Stomach (tissue), 9 donors: ENCODE data around the gene YPEL2. TPM values are rescaled to one million over a fixed set of nuclear protein-coding genes. Genes with fewer than 3 reads are reported as not detected.

ENCODE experiments used
- DNase-seq, 2 donors: peaks; one replicate each; pipeline versions ENCODE4 v3.0.0 to v3.0.0-alpha.2; 2013 to 2019
- H3K27ac ChIP-seq, 5 donors: fragments of 200-600 bp in 4 of 5; sonication (generic) in 4 of 5; one replicate each; pipeline ENCODE4 v1.5.1; 2013 to 2019; ENCODE audit warnings: mild to moderate bottlenecking in 1 of 5, moderate library complexity in 1 of 5
- H3K27me3 ChIP-seq, 3 donors: fragments of 200-600 bp; sonication (generic); one replicate each; pipeline ENCODE4 v1.5.1; 2017 to 2019; ENCODE audit warnings: mixed run types in 1 of 3
- H3K36me3 ChIP-seq, 4 donors: fragments of 200-600 bp; sonication (generic); 1 replicate in 3 of 4; 2 replicates in 1 of 4; pipeline ENCODE4 v1.5.1; 2016 to 2019
- H3K4me1 ChIP-seq, 4 donors: fragments of 200-600 bp; sonication (generic); one replicate each; pipeline ENCODE4 v1.5.1; 2016 to 2019
- H3K4me3 ChIP-seq, 4 donors: fragments of 200-600 bp; sonication (generic) in 3 of 4; one replicate each; pipeline ENCODE4 v1.5.1; 2016 to 2019; ENCODE audit warnings: mild to moderate bottlenecking in 1 of 4
- H3K9me3 ChIP-seq, 4 donors: fragments of 200-600 bp; sonication (generic); one replicate each; pipeline ENCODE4 v1.5.1; 2016 to 2019
- CTCF ChIP-seq, 7 experiments: fragments of 450-650 bp in 4 of 7; fragments of 200-600 bp in 3 of 7; sonication (generic) in 3 of 7; IDR thresholded peaks; one replicate each; pipeline ENCODE4 v1.5.1; 2016 to 2019; ENCODE audit warnings: antibody characterized with exemption in 7 of 7, control low read depth in 2 of 7, mild to moderate bottlenecking in 1 of 7
- EP300 ChIP-seq: sonication (generic); formaldehyde crosslinking; IDR thresholded peaks from one replicate; pipeline ENCODE4 v1.6.1; 2017; ENCODE audit warnings: antibody characterized with exemption
- POLR2A ChIP-seq, 4 donors: fragments of 450-650 bp; IDR thresholded peaks; one replicate each; pipeline ENCODE4 v1.6.1; 2016; ENCODE audit warnings: antibody characterized with exemption in 4 of 4, control low read depth in 2 of 4, mild to moderate bottlenecking in 1 of 4, moderate library complexity in 1 of 4
- POLR2AphosphoS5 ChIP-seq, 3 donors: sonication (generic); formaldehyde crosslinking; IDR thresholded peaks; one replicate each; pipeline ENCODE4 v1.6.1; 2016; ENCODE audit warnings: antibody characterized with exemption in 3 of 3
- WGBS, 5 donors: extraction: QIAGEN DNeasy Blood & Tissue Kit in 3 of 5; methylation state at CpG; one replicate each; pipeline versions ENCODE4 v1.1.5 to v1.1.7; 2013 to 2018; 5-methylcytosine and 5-hydroxymethylcytosine counted together
- intact Hi-C: fragments of 100-400 bp; cut with DNase I; formaldehyde crosslinking; loops from one replicate; pipeline ENCODE4 v1.15.1; 2023; ENCODE audit warnings: low total_unique reads
- polyA plus RNA-seq, 3 donors: library from polyadenylated mRNA; stranded (reverse); fragments of 200-250 nt; gene quantifications; one replicate each; pipeline ENCODE4 v1.2.3, GENCODE V29; 2013
- total RNA-seq, 5 donors: library from RNA; depleted of rRNA; stranded (reverse); fragments of >200 nt; gene quantifications; one replicate each; pipeline versions ENCODE4 v1.1.0 to v1.2.3, GENCODE V29; 2014 to 2016
- donor health status: healthy with polysubstance abuse.
- donor health status: Bipolar disorder and iron deficiency.
- donor health status: healthy.

YPEL2 gene
- total and polyA plus RNA-seq, 8 donors, result 4.4 to 60.8 (median 24.7) TPM

- Histone ChIP-seq H3K4me1 (peaks cover 95 to 100% (median 99%) of the 10 kb centered on the region in 4 donors), H3K36me3 (peaks cover 0 to 7% (median 3%) of the 10 kb centered on the region in 4 donors), H3K4me3 (no peak overlapping the region), H3K27ac (peak overlapping the region; percentile 41 to 95 (median 85)), H3K27me3 (no peaks in the 10 kb centered on the region), H3K9me3 (no peaks in the 10 kb centered on the region)
- DNase-seq, result peak in 1 of 2 donors; percentile 66
- WGBS, 5 donors, result 9 to 28% (median 16%) methylated on average over 4 of the region's 4 CpGs
- no peak for TF ChIP-seq POLR2AphosphoS5 (IDR thresholded peaks at IDR 0.05)
- TF ChIP-seq CTCF (IDR thresholded peaks at IDR 0.05), result no peak
- TF ChIP-seq POLR2A (IDR thresholded peaks at IDR 0.05), result no peak
- TF ChIP-seq EP300, result no peak
- intact Hi-C loops, result no loop called here
Measured at GRCh38 chr17:59365383-59365981, 34.0 kb downstream of the YPEL2 start.

DNA sequence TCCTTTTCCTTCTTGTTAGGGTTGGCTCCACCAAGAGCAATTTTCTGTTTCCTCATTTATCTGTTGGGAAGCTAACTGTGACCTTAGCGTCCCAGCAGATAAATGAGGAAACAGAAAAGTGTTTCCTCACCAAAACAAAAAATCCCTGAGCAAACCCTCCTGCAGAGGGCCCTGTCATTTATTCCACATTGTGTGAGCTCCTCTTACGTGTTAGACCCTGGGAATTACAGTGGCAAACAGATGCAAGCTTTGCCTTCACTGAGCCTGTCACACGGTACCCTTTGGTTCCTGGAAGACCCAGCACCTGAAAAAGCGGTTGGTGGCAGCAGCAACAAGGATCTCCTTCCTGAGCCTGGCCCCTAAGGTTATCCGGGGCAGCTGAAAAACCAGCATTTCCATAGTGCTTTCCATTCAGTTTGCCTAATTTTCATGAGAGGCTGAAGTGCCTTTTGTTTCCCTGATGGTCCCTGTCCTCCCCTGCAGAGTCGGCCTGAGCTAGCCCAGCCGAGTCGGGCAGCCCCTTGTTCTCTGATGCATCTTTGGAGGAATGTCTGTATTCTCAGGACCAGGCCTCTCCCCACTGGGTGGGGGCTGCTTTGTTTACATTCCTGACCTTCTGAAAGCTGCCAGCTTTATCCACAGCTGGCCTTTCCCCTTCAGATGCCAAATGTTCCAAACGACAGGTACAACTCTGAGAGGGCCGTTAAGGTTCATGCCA is 34.7 kb downstream of the YPEL2 start:
- intact Hi-C loops, result no loop called here
- DNase-seq, result peak; percentile 48 to 68
- peak overlapping the region; percentile 59 to 95 (median 85) for H3K27ac ChIP-seq
- no peaks in the 10 kb centered on the region for H3K27me3 ChIP-seq
- H3K4me3 ChIP-seq, result peak overlapping the region in 2 of 4 donors; percentile 1 to 27
- no peaks in the 10 kb centered on the region for H3K9me3 ChIP-seq
- H3K4me1 ChIP-seq, result peaks cover 95 to 100% (median 99%) of the 10 kb centered on the region in 4 donors
- no peak for TF ChIP-seq POLR2A (IDR thresholded peaks at IDR 0.05)
- no peak for TF ChIP-seq CTCF (IDR thresholded peaks at IDR 0.05)
- no peak for TF ChIP-seq POLR2AphosphoS5 (IDR thresholded peaks at IDR 0.05)
- no peak for TF ChIP-seq EP300
- WGBS, 5 donors, result 17 to 30% (median 25%) methylated on average over 8 to 10 of the region's 10 CpGs
- H3K36me3 ChIP-seq, result peaks cover 0 to 7% (median 0%) of the 10 kb centered on the region in 4 donors

- TF ChIP-seq POLR2AphosphoS5 (IDR thresholded peaks at IDR 0.05) (peak; percentile 28 to 82 (median 78)), CTCF (IDR thresholded peaks at IDR 0.05) (no peak)
- intact Hi-C loops, result no loop called here
- Histone ChIP-seq H3K9me3 (no peaks in the 10 kb centered on the region), H3K27ac (peak overlapping the region; percentile 81 to 95 (median 85)), H3K4me3 (peak overlapping the region in 2 of 4 donors; percentile 1 to 27), H3K27me3 (no peaks in the 10 kb centered on the region), H3K36me3 (peaks cover 0 to 7% (median 0%) of the 10 kb centered on the region in 4 donors), H3K4me1 (peaks cover 95 to 100% (median 99%) of the 10 kb centered on the region in 4 donors)
- 19 to 32% (median 21%) methylated on average over 8 of the region's 8 CpGs for WGBS, 5 donors
- peak; percentile 89 to 92 for DNase-seq
Measured at GRCh38 chr17:59366773-59367656, 35.6 kb downstream of the YPEL2 start.

DNA sequence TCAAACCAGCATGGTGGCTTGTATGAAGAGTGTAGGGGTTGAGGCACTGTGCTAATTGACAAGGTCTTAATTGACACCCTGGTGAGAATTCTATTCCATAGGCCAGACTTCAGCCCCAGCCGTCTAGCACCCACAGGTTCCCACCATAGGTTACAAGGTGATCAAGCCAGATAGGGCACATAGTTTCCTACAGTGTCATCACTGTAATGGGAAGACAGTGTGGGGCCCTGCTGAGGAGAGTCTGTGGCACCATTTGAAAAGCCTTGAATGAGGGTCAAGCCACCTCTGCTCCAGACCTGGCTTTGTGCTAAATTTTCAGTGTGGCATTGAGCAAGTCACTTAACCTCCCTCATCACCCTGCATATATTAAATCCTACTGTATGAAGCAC is 36.2 kb downstream of the YPEL2 start:
- peak overlapping the region; percentile 81 to 95 (median 85) for H3K27ac ChIP-seq
- TF ChIP-seq POLR2AphosphoS5 (IDR thresholded peaks at IDR 0.05) (no peak), EP300 (no peak), CTCF (IDR thresholded peaks at IDR 0.05) (no peak), POLR2A (IDR thresholded peaks at IDR 0.05) (no peak)
- no peaks in the 10 kb centered on the region for H3K9me3 ChIP-seq
- no peak overlapping the region for H3K4me3 ChIP-seq
- H3K36me3 ChIP-seq, result peaks cover 0 to 7% (median 0%) of the 10 kb centered on the region in 4 donors
- peaks cover 95 to 100% (median 99%) of the 10 kb centered on the region in 4 donors for H3K4me1 ChIP-seq
- no peaks in the 10 kb centered on the region for H3K27me3 ChIP-seq
- WGBS, 5 donors, result 32 to 62% (median 38%) methylated on average over 1 of the region's 1 CpG
- DNase-seq, result peak in 1 of 2 donors; percentile 41
- intact Hi-C loops, result no loop called here
